ENCODE results near the gene P2RX1. TPM values are rescaled to one million over a fixed set of nuclear protein-coding genes. Genes with fewer than 3 reads are reported as not detected.

P2RX1 gene
- total and polyA plus RNA-seq, 7 donors: 0.46 to 55.9 (median 4.3) TPM

DNA sequence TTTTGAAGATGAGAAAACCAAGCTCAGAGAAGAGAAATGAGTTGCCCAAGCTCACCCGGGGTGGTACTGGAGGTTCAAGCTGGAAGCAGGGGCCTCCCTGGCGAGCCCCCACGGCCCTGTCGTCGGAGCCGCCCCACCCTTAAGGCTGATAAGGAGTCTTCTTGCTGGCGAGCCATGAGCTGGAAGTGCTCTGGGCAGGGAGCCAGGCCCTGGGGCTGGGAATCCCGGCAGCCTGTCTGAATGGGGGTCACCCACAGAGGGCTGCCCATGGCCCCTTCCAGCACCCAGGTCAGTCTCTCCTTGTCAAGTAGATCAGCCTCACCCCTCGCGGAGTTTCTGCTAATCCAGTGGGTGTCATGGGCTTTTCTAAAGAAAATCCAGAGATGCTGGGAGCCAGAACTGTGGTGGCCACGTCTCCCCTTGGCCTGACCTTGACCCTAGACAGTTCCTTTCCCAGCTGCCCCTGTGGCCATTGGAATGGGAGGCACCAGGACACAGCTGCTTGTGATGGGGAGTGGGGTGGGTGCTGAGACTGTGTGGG is 1.2 kb upstream of the P2RX1 start:
- intact Hi-C loops (cut with DNase I): loop anchor here (10.0 kb wide), 1 partner anchor 183 kb away; no protein-coding TSS in a partner anchor
- no peaks in the 10 kb centered on the region for H3K9me3 ChIP-seq
- H3K27me3 ChIP-seq: no peaks in the 10 kb centered on the region
- H3K4me1 ChIP-seq: peaks cover 0 to 28% (median 11%) of the 10 kb centered on the region in 4 donors
- H3K36me3 ChIP-seq: no peaks in the 10 kb centered on the region
- DNase-seq: no peak
- TF ChIP-seq POLR2AphosphoS5 (IDR thresholded peaks at IDR 0.05) (no peak), POLR2A (IDR thresholded peaks at IDR 0.05) (no peak), EP300 (IDR thresholded peaks at IDR 0.05) (no peak)
- TF ChIP-seq, protein P1, sequence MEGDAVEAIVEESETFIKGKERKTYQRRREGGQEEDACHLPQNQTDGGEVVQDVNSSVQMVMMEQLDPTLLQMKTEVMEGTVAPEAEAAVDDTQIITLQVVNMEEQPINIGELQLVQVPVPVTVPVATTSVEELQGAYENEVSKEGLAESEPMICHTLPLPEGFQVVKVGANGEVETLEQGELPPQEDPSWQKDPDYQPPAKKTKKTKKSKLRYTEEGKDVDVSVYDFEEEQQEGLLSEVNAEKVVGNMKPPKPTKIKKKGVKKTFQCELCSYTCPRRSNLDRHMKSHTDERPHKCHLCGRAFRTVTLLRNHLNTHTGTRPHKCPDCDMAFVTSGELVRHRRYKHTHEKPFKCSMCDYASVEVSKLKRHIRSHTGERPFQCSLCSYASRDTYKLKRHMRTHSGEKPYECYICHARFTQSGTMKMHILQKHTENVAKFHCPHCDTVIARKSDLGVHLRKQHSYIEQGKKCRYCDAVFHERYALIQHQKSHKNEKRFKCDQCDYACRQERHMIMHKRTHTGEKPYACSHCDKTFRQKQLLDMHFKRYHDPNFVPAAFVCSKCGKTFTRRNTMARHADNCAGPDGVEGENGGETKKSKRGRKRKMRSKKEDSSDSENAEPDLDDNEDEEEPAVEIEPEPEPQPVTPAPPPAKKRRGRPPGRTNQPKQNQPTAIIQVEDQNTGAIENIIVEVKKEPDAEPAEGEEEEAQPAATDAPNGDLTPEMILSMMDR (IDR thresholded peaks at IDR 0.05): no peak
- peak overlapping the region; percentile 22 to 75 (median 72) for H3K27ac ChIP-seq
- whole genome bisulfite sequencing, 2 donors: 13 to 35% methylated on average over 11 of the region's 11 CpGs
- H3K4me3 ChIP-seq: no peak overlapping the region

DNA sequence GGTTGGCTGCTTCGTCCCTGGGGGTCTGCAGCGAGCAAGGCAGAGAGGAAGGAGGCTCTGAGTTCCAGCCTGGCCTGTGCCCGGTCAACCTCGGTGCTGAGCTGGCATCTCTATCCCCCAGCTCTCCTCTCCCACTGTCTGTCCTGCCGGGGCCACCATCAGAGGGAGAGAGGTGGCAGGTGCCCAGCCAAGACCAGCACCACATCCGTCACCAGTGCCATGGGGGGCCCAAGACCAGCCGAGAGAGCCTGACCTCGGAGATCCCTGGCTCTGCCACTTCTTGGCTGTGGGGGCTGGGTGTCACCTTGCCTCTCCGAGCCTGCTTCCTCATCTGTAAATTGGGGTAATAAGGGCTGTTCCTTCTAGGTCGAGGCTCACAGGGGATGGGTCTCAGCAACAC is 560 bp upstream of the P2RX1 start:
- DNase-seq: no peak
- Histone ChIP-seq H3K9me3 (no peaks in the 10 kb centered on the region), H3K4me3 (no peak overlapping the region), H3K27ac (peak overlapping the region; percentile 22 to 75 (median 72)), H3K4me1 (peaks cover 0 to 28% (median 11%) of the 10 kb centered on the region in 4 donors), H3K36me3 (no peaks in the 10 kb centered on the region), H3K27me3 (no peaks in the 10 kb centered on the region)
- intact Hi-C loops (cut with DNase I): loop anchor here (10.0 kb wide), 1 partner anchor 182 kb away; no protein-coding TSS in a partner anchor
- WGBS, 2 donors: 41 to 50% methylated on average over 10 of the region's 10 CpGs
- TF ChIP-seq, protein P1 (IDR thresholded peaks at IDR 0.05): no peak
- TF ChIP-seq EP300 (IDR thresholded peaks at IDR 0.05) (no peak), POLR2AphosphoS5 (IDR thresholded peaks at IDR 0.05) (no peak), POLR2A (IDR thresholded peaks at IDR 0.05) (no peak)

- TF ChIP-seq POLR2AphosphoS5 (IDR thresholded peaks at IDR 0.05) (no peak), EP300 (IDR thresholded peaks at IDR 0.05) (no peak), POLR2A (IDR thresholded peaks at IDR 0.05) (no peak)
- TF ChIP-seq, protein P1 (IDR thresholded peaks at IDR 0.05): no peak
These were observed 677 bp downstream of the P2RX1 start for GRCh38 chr17:3915581-3915994.

DNA sequence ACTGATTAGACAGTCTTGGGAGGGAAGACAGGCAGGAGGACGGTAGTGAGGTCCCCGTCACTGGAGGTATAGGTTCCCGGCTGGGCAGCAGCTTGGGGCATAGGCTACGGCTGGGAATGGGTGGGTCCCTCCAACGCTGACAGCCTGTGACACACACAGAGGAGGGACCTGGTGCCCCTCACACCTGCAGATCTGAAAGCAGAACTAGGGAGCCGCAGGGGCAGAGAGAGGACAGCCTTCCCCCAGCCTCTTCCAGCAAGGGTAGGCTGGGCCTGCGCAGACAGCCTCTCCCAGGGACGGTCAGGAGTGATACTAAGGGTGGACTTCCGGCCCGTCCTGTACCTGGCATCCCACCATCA is 2.0 kb downstream of the P2RX1 start:
- 62 to 74% methylated on average over 10 of the region's 10 CpGs for WGBS, 2 donors
- intact Hi-C loops (cut with DNase I): loop anchor here (10.0 kb wide), 1 partner anchor 179 kb away; no protein-coding TSS in a partner anchor
- H3K27me3 ChIP-seq: no peaks in the 10 kb centered on the region
- peak overlapping the region in 2 of 4 donors; percentile 35 to 37 for H3K4me3 ChIP-seq
- TF ChIP-seq POLR2AphosphoS5 (IDR thresholded peaks at IDR 0.05) (no peak), EP300 (IDR thresholded peaks at IDR 0.05) (no peak), POLR2A (IDR thresholded peaks at IDR 0.05) (no peak)
- TF ChIP-seq, protein P1 (IDR thresholded peaks at IDR 0.05): no peak
- H3K27ac ChIP-seq: peak overlapping the region; percentile 45 to 75 (median 60)
- no peak for DNase-seq
- H3K36me3 ChIP-seq: no peaks in the 10 kb centered on the region
- H3K9me3 ChIP-seq: no peaks in the 10 kb centered on the region
- H3K4me1 ChIP-seq: peaks cover 0 to 26% (median 11%) of the 10 kb centered on the region in 4 donors

More at GRCh38 chr17:3915581-3915994, 677 bp downstream of the P2RX1 start:
- Histone ChIP-seq H3K9me3 (no peaks in the 10 kb centered on the region), H3K4me1 (peaks cover 0 to 28% (median 11%) of the 10 kb centered on the region in 4 donors), H3K4me3 (peak overlapping the region in 2 of 4 donors; percentile 35 to 37), H3K36me3 (no peaks in the 10 kb centered on the region), H3K27me3 (no peaks in the 10 kb centered on the region), H3K27ac (peak overlapping the region in 3 of 4 donors; percentile 71 to 75 (median 73))
- intact Hi-C loops (cut with DNase I): loop anchor here (10.0 kb wide), 1 partner anchor 181 kb away; no protein-coding TSS in a partner anchor
- 61 to 80% methylated on average over 13 of the region's 13 CpGs for WGBS, 2 donors
- DNase-seq: no peak
